ENCODE measurements around the gene HACL1.

The HACL1 gene

DNA sequence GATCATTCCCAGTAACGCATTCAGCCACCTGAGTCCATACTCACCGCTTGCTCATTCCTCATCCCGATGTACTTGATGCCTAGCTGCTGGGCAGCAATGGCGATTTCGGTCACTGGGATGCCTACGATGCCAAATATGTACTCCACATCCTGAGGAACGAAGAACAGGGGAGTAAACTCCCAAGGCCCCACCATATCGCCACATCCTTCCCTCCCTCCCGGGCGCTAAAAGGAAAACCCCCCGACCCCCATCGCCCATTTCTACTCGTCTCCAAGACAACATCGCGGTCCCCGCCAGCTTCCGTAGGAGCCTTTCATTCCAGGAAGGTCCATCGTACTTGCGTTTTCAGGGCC, 347 bp downstream of the HACL1 start:
- Histone ChIP-seq H3K9me3 (ENCODE audit: control insufficient read depth, low read depth, low read length) (no peaks in the 10 kb centered on the region), H3K4me1 (ENCODE audit: control insufficient read depth, low read depth, low read length) (no peaks in the 10 kb centered on the region), H3K27ac (ENCODE audit: low read length) (peak overlapping the region; percentile 79), H3K36me3 (ENCODE audit: control insufficient read depth, low read depth, low read length) (peaks cover 24% of the 10 kb centered on the region), H3K9ac (ENCODE audit: low read length) (peak overlapping the region; percentile 84), H3K27me3 (ENCODE audit: control insufficient read depth, insufficient read depth, low read length) (no peaks in the 10 kb centered on the region), H3K4me3 (ENCODE audit: low read length) (peak overlapping the region; percentile 94)

DNA sequence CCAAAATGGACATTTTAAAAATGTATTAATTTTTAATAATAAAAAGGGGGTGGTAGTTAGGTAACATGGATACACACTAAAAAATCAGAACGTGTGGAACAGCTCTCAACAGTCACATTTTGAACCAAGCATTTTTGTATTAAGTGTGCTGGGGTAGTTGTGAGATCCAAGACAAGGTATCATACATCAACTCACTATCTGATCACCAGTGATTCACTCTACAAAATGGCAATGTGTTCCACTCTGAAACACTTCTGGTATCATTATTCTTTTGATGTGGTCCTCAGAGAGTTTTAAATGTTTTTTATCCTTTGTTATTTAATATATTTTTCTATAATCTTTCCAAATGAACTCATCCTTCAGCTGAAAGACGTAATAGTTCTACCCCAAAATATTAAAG, 5.4 kb downstream of the HACL1 start:
- no peaks in the 10 kb centered on the region for H3K4me1 ChIP-seq (ENCODE audit: control insufficient read depth, low read depth, low read length)
- H3K9ac ChIP-seq (ENCODE audit: low read length) = no peak overlapping the region
- no peak overlapping the region for H3K27ac ChIP-seq (ENCODE audit: low read length)
- H3K36me3 ChIP-seq (ENCODE audit: control insufficient read depth, low read depth, low read length) = peaks cover 30% of the 10 kb centered on the region
- H3K9me3 ChIP-seq (ENCODE audit: control insufficient read depth, low read depth, low read length) = no peaks in the 10 kb centered on the region
- no peak overlapping the region for H3K4me3 ChIP-seq (ENCODE audit: low read length)
- no peaks in the 10 kb centered on the region for H3K27me3 ChIP-seq (ENCODE audit: control insufficient read depth, insufficient read depth, low read length)

DNA sequence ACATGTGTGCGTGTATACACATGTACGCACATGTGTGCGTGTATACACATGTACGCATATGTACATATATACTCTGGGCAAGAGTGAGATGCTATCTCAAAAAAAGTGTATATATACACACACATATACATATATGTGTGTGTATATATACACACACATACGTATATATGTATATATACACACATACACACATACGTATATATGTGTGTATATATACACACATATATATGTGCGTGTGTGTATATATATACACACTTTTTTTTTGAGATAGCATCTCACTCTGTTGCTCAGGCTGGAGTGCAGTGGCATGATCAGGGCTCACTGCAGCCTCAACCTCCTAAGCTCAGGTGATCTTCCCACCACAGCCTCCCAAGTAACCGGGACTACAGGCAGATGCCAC, 8.4 kb downstream of the HACL1 start:
- no peak overlapping the region for H3K4me3 ChIP-seq (ENCODE audit: low read length)
- no peaks in the 10 kb centered on the region for H3K27me3 ChIP-seq (ENCODE audit: control insufficient read depth, insufficient read depth, low read length)
- H3K36me3 ChIP-seq (ENCODE audit: control insufficient read depth, low read depth, low read length) = peaks cover 36% of the 10 kb centered on the region
- H3K9ac ChIP-seq (ENCODE audit: low read length) = no peak overlapping the region
- H3K27ac ChIP-seq (ENCODE audit: low read length) = no peak overlapping the region
- no peaks in the 10 kb centered on the region for H3K4me1 ChIP-seq (ENCODE audit: control insufficient read depth, low read depth, low read length)
- H3K9me3 ChIP-seq (ENCODE audit: control insufficient read depth, low read depth, low read length) = no peaks in the 10 kb centered on the region

GRCh38 chr3:15591928-15592327, 9.4 kb downstream of the HACL1 start:
- Histone ChIP-seq H3K27me3 (ENCODE audit: control insufficient read depth, insufficient read depth, low read length) (no peaks in the 10 kb centered on the region), H3K9me3 (ENCODE audit: control insufficient read depth, low read depth, low read length) (no peaks in the 10 kb centered on the region), H3K4me3 (ENCODE audit: low read length) (no peak overlapping the region), H3K4me1 (ENCODE audit: control insufficient read depth, low read depth, low read length) (no peaks in the 10 kb centered on the region), H3K9ac (ENCODE audit: low read length) (no peak overlapping the region), H3K27ac (ENCODE audit: low read length) (no peak overlapping the region), H3K36me3 (ENCODE audit: control insufficient read depth, low read depth, low read length) (peaks cover 30% of the 10 kb centered on the region)

DNA sequence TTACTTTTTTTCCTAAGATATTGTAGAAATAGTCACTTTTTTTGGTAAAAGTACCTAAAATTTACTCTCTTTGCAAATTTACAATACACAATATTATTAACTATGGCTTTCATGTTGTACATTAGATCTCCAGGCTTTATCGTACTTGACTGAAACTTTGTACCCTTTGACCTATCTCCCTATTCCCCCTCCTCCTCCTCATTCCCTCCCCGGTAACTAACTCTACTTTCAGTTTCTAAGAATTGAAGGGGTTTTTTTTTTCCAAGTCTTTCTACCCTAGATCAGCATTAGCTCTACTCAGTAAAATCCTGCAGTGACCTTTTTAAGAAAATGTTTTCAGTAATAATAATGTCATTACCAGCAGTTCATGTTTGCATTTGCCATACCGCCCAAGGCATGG, 10.1 kb downstream of the HACL1 start:
- Histone ChIP-seq H3K9ac (ENCODE audit: low read length) (no peak overlapping the region), H3K27me3 (ENCODE audit: control insufficient read depth, insufficient read depth, low read length) (no peaks in the 10 kb centered on the region), H3K4me1 (ENCODE audit: control insufficient read depth, low read depth, low read length) (no peaks in the 10 kb centered on the region), H3K4me3 (ENCODE audit: low read length) (no peak overlapping the region), H3K9me3 (ENCODE audit: control insufficient read depth, low read depth, low read length) (no peaks in the 10 kb centered on the region), H3K27ac (ENCODE audit: low read length) (no peak overlapping the region), H3K36me3 (ENCODE audit: control insufficient read depth, low read depth, low read length) (peaks cover 31% of the 10 kb centered on the region)

- Histone ChIP-seq H3K4me1 (ENCODE audit: control insufficient read depth, low read depth, low read length) (no peaks in the 10 kb centered on the region), H3K36me3 (ENCODE audit: control insufficient read depth, low read depth, low read length) (peaks cover 63% of the 10 kb centered on the region), H3K4me3 (ENCODE audit: low read length) (no peak overlapping the region), H3K9ac (ENCODE audit: low read length) (no peak overlapping the region), H3K27me3 (ENCODE audit: control insufficient read depth, insufficient read depth, low read length) (no peaks in the 10 kb centered on the region), H3K27ac (ENCODE audit: low read length) (no peak overlapping the region), H3K9me3 (ENCODE audit: control insufficient read depth, low read depth, low read length) (no peaks in the 10 kb centered on the region)
These were observed 16.1 kb downstream of the HACL1 start for GRCh38 chr3:15585111-15585845.

- Histone ChIP-seq H3K27me3 (ENCODE audit: control insufficient read depth, insufficient read depth, low read length) (no peaks in the 10 kb centered on the region), H3K9me3 (ENCODE audit: control insufficient read depth, low read depth, low read length) (no peaks in the 10 kb centered on the region), H3K36me3 (ENCODE audit: control insufficient read depth, low read depth, low read length) (peaks cover 58% of the 10 kb centered on the region), H3K4me1 (ENCODE audit: control insufficient read depth, low read depth, low read length) (no peaks in the 10 kb centered on the region), H3K9ac (ENCODE audit: low read length) (no peak overlapping the region), H3K27ac (ENCODE audit: low read length) (no peak overlapping the region), H3K4me3 (ENCODE audit: low read length) (no peak overlapping the region)
These were observed 19.6 kb downstream of the HACL1 start for GRCh38 chr3:15581471-15582394.

GRCh38 chr3:15579051-15579450, 22.3 kb downstream of the HACL1 start:
- Histone ChIP-seq H3K36me3 (ENCODE audit: control insufficient read depth, low read depth, low read length) (peaks cover 41% of the 10 kb centered on the region), H3K4me3 (ENCODE audit: low read length) (no peak overlapping the region), H3K9me3 (ENCODE audit: control insufficient read depth, low read depth, low read length) (no peaks in the 10 kb centered on the region), H3K9ac (ENCODE audit: low read length) (no peak overlapping the region), H3K27me3 (ENCODE audit: control insufficient read depth, insufficient read depth, low read length) (no peaks in the 10 kb centered on the region), H3K27ac (ENCODE audit: low read length) (no peak overlapping the region), H3K4me1 (ENCODE audit: control insufficient read depth, low read depth, low read length) (no peaks in the 10 kb centered on the region)

- no peaks in the 10 kb centered on the region for H3K9me3 ChIP-seq (ENCODE audit: control insufficient read depth, low read depth, low read length)
- peaks cover 41% of the 10 kb centered on the region for H3K36me3 ChIP-seq (ENCODE audit: control insufficient read depth, low read depth, low read length)
- no peaks in the 10 kb centered on the region for H3K27me3 ChIP-seq (ENCODE audit: control insufficient read depth, insufficient read depth, low read length)
- no peak overlapping the region for H3K27ac ChIP-seq (ENCODE audit: low read length)
- H3K9ac ChIP-seq (ENCODE audit: low read length) = no peak overlapping the region
- H3K4me1 ChIP-seq (ENCODE audit: control insufficient read depth, low read depth, low read length) = no peaks in the 10 kb centered on the region
- no peak overlapping the region for H3K4me3 ChIP-seq (ENCODE audit: low read length)
These were observed 23.0 kb downstream of the HACL1 start for GRCh38 chr3:15578289-15578867.

- peaks cover 39% of the 10 kb centered on the region for H3K36me3 ChIP-seq (ENCODE audit: control insufficient read depth, low read depth, low read length)
- no peak overlapping the region for H3K4me3 ChIP-seq (ENCODE audit: low read length)
- H3K9me3 ChIP-seq (ENCODE audit: control insufficient read depth, low read depth, low read length) = no peaks in the 10 kb centered on the region
- H3K4me1 ChIP-seq (ENCODE audit: control insufficient read depth, low read depth, low read length) = no peaks in the 10 kb centered on the region
- H3K27ac ChIP-seq (ENCODE audit: low read length) = no peak overlapping the region
- no peak overlapping the region for H3K9ac ChIP-seq (ENCODE audit: low read length)
- H3K27me3 ChIP-seq (ENCODE audit: control insufficient read depth, insufficient read depth, low read length) = no peaks in the 10 kb centered on the region
These were observed 24.9 kb downstream of the HACL1 start for GRCh38 chr3:15576475-15576874.

DNA sequence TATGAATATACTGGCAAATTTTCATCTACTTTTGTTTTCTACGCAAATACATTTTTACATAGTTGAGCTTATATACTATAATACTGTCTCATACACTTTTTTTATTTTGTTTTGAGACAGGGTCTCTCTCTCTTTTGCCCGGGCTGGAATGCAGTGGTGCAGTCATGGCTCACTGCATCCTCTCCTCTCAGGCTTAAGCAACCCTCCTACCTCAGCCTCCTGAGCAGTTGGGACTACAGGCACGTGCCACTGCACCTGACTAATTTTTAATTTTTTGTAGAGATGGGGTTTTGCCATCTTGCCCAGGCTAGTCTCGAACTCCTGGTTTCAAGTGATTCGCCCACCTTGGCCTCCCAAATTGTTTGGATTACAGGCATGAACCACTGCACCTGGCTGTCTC, 25.9 kb downstream of the HACL1 start:
- Histone ChIP-seq H3K4me1 (ENCODE audit: control insufficient read depth, low read depth, low read length) (no peaks in the 10 kb centered on the region), H3K27me3 (ENCODE audit: control insufficient read depth, insufficient read depth, low read length) (no peaks in the 10 kb centered on the region), H3K9ac (ENCODE audit: low read length) (no peak overlapping the region), H3K27ac (ENCODE audit: low read length) (no peak overlapping the region), H3K4me3 (ENCODE audit: low read length) (no peak overlapping the region), H3K9me3 (ENCODE audit: control insufficient read depth, low read depth, low read length) (no peaks in the 10 kb centered on the region), H3K36me3 (ENCODE audit: control insufficient read depth, low read depth, low read length) (peaks cover 42% of the 10 kb centered on the region)

Data from iPS-18a (cell line).